GM12878 (cell line): Measurements from ENCODE around the gene PRH2. TPM values are rescaled to one million over a fixed set of nuclear protein-coding genes. Genes with fewer than 3 reads are reported as not detected.

Experiments used
- ATAC-seq: fragments of 200-7000 bp; cut with Tn5 transposase; 3 replicates; pipeline ENCODE4 v1.9.1; 2020; ENCODE audit warnings: mild to moderate bottlenecking, moderate library complexity
- BruUV-seq: library from RNA; stranded (reverse); fragments of 400-500 nt; replicated peaks from 2 replicates; lab custom pipeline; 2021; lab: Mats Ljungman, UMichigan
- CTCF ChIA-PET: fragments of 300-600 bp; sonication (Branson Sonifier 250); formaldehyde crosslinking; extraction: SDS; loops from one replicate; lab custom pipeline; 2021; ENCODE audit warnings: inconsistent platforms; lab: Yijun Ruan, JAX
- POLR2A ChIA-PET: fragments of 350-600 bp; formaldehyde crosslinking; extraction: SDS; loops from one replicate; lab custom pipeline; 2021; ENCODE audit warnings: inconsistent platforms; lab: Charles Lee
- RAD21 ChIA-PET: fragments of 300-600 bp; sonication (Branson Sonifier 250); formaldehyde crosslinking; loops from one replicate; lab custom pipeline; 2023; ENCODE audit warnings: antibody characterized with exemption; ENCODE audit not compliant: unreplicated experiment; lab: Charles Lee
- SMC1A ChIA-PET: fragments of 300-600 bp; sonication (Branson Sonifier 250); formaldehyde crosslinking; loops from one replicate; lab custom pipeline; 2023; ENCODE audit not compliant: unreplicated experiment, uncharacterized antibody; lab: Charles Lee
- DNase-seq: peaks from one replicate; pipeline ENCODE4 v3.0.0-alpha.2; 2011; ENCODE audit warnings: low read depth, low spot score
- FAIRE-seq: peaks from 3 replicates; lab custom pipeline; 2011; peaks lifted over from hg19 to GRCh38; lab: Jason Lieb, UNC
- H2AFZ ChIP-seq: 2 replicates; pipeline ENCODE4 v1.6.0; 2011; ENCODE audit warnings: low read depth, low read length, control low read depth; ENCODE audit not compliant: control insufficient read depth
- H3K27ac ChIP-seq: 2 replicates; pipeline ENCODE4 v1.5.1; 2011; ENCODE audit warnings: control low read depth; ENCODE audit not compliant: control insufficient read depth, insufficient read depth
- H3K27me3 ChIP-seq, 2 experiments: replicated peaks in 1 of 2; 2 replicates each; pipeline versions ENCODE4 v1.6.0 to v1.6.1; 2011; ENCODE audit warnings: low read length in 1 of 2; ENCODE audit not compliant: control insufficient read depth in 2 of 2, insufficient read depth in 2 of 2
- H3K36me3 ChIP-seq, 2 experiments: 2 replicates each; pipeline ENCODE4 v1.5.1; 2011; ENCODE audit warnings: low read length in 1 of 2; ENCODE audit not compliant: control insufficient read depth in 2 of 2, insufficient read depth in 2 of 2
- H3K4me1 ChIP-seq: 2 replicates; pipeline ENCODE4 v1.6.1; 2011; ENCODE audit warnings: mild to moderate bottlenecking, low read length, moderate library complexity, mixed read lengths; ENCODE audit not compliant: control insufficient read depth, insufficient read depth
- H3K4me2 ChIP-seq: 2 replicates; pipeline ENCODE4 v1.6.0; 2011; ENCODE audit warnings: control low read depth; ENCODE audit not compliant: control insufficient read depth, insufficient read depth
- H3K4me3 ChIP-seq: fragments of 200-600 bp; sonication (generic); 2 replicates; pipeline ENCODE4 v1.5.1; 2016
- H3K79me2 ChIP-seq: 2 replicates; pipeline ENCODE4 v1.6.0; 2011; ENCODE audit warnings: low read length; ENCODE audit not compliant: control insufficient read depth, insufficient read depth
- H3K9ac ChIP-seq: 2 replicates; pipeline ENCODE4 v1.8.0; 2011; ENCODE audit warnings: low read length, control low read depth, mixed read lengths; ENCODE audit not compliant: control insufficient read depth, insufficient read depth
- H3K9me3 ChIP-seq: replicated peaks from 3 replicates; pipeline ENCODE4 v1.5.1; 2011; ENCODE audit warnings: mild to moderate bottlenecking, low read length; ENCODE audit not compliant: control insufficient read depth, insufficient read depth
- H4K20me1 ChIP-seq: 2 replicates; pipeline ENCODE4 v1.6.0; 2011; ENCODE audit not compliant: control insufficient read depth, insufficient read depth
- CREB1 ChIP-seq: IDR thresholded peaks from 2 replicates; pipeline ENCODE4 v1.6.1; 2012; ENCODE audit warnings: low read depth, mild to moderate bottlenecking, inconsistent platforms
- FOXM1 ChIP-seq: IDR thresholded peaks from 2 replicates; pipeline ENCODE4 v1.6.1; 2012; ENCODE audit warnings: low read depth, mild to moderate bottlenecking, inconsistent platforms, low read length, moderate library complexity
- NRF1 ChIP-seq: conservative IDR thresholded peaks from 2 replicates; pipeline ENCODE4 v1.6.1; 2011; ENCODE audit warnings: mild to moderate bottlenecking, low read depth, low read length, improper control_type of control experiment
- RAD21 ChIP-seq: IDR thresholded peaks from 2 replicates; pipeline ENCODE4 v1.6.1; 2011; ENCODE audit warnings: mild to moderate bottlenecking, low read depth, low read length, moderate library complexity; ENCODE audit not compliant: insufficient read depth
- SIX5 ChIP-seq: IDR thresholded peaks from 2 replicates; pipeline ENCODE4 v1.6.1; 2011; ENCODE audit warnings: mild to moderate bottlenecking, low read depth, low read length, moderate library complexity; ENCODE audit not compliant: severe bottlenecking
- SREBF2 ChIP-seq: IDR thresholded peaks from 2 replicates; pipeline ENCODE4 v1.6.1; 2012; ENCODE audit warnings: mild to moderate bottlenecking, low read length
- SUZ12 ChIP-seq: fragments of 200-600 bp; sonication (generic); IDR thresholded peaks from one replicate; pipeline ENCODE4 v1.6.1; 2018; ENCODE audit warnings: antibody characterized with exemption, mild to moderate bottlenecking; ENCODE audit not compliant: unreplicated experiment
- TCF3 ChIP-seq: IDR thresholded peaks from 2 replicates; pipeline ENCODE4 v1.6.1; 2012; ENCODE audit warnings: low read depth, mild to moderate bottlenecking, low read length, borderline replicate concordance; ENCODE audit not compliant: insufficient read depth
- ZBED1 ChIP-seq: IDR thresholded peaks from 2 replicates; pipeline ENCODE4 v1.6.1; 2016; ENCODE audit warnings: borderline replicate concordance
- ZNF24 ChIP-seq: fragments of 450-650 bp; IDR thresholded peaks from 2 replicates; pipeline ENCODE4 v1.6.1; 2017; ENCODE audit warnings: antibody characterized with exemption, mild to moderate bottlenecking
- WGBS: methylation state at CpG from one replicate; pipeline ENCODE4 v1.1.6; 2016; ENCODE audit warnings: low lambda C conversion rate; ENCODE audit not compliant: insufficient replicate concordance, insufficient coverage; ENCODE audit errors: missing lambda C conversion rate; 5-methylcytosine and 5-hydroxymethylcytosine counted together
- in situ Hi-C: fragments of 300-500 bp; cut with MboI; formaldehyde crosslinking; loops from 9 replicates; pipeline ENCODE4 v1.14.3; 2018; ENCODE audit warnings: mixed read lengths
- intact Hi-C: fragments of 100-400 bp; cut with micrococcal nuclease; formaldehyde crosslinking; loops from one replicate; pipeline ENCODE4 v1.14.2; 2022; ENCODE audit not compliant: unreplicated experiment
- polyA plus RNA-seq, 11 experiments: library from polyadenylated mRNA; depleted of rRNA in 4 of 11; unstranded in 6 of 11; stranded (reverse) in 5 of 11; fragments of >200 nt; fragmentation: Nextera tagmentation in 4 of 11; fragmentation: Illumina TruSeq in 1 of 11; extraction: Ambion mirVana in 4 of 11; extraction: Trizol in 1 of 11; gene quantifications; 1 replicate in 1 of 11; 2 replicates in 10 of 11; pipeline versions ENCODE4 v1.2.1 to v1.2.3, GENCODE V29; 2011 to 2016; ENCODE audit warnings: inconsistent platforms in 2 of 11, missing spikeins in 2 of 11, low read depth in 1 of 11
- total RNA-seq, 4 experiments: library from RNA; depleted of rRNA in 3 of 4; stranded (reverse); fragments of >200 nt in 3 of 4; fragmentation: Illumina TruSeq in 1 of 4; extraction: Trizol in 1 of 4; gene quantifications; 2 replicates each; pipeline versions ENCODE4 v1.2.1 to v1.2.3, GENCODE V29; 2013 to 2021
- TF ChIP-seq, protein P1 (sequence below): IDR thresholded peaks from 2 replicates; pipeline ENCODE4 v1.6.1; 2012; ENCODE audit warnings: low read depth, low read length, improper control_type of control experiment
- TF ChIP-seq, protein P2 (sequence below): fragments of 450-650 bp; IDR thresholded peaks from 2 replicates; pipeline ENCODE4 v1.6.1; 2017; ENCODE audit warnings: mild to moderate bottlenecking, moderate library complexity

Gene PRH2
- total and polyA plus RNA-seq, 10 of the 15 experiments (the other 5 are each of a cell fraction or from before 2014, with no cell fraction given): 0.14 to 0.50 TPM; not detected in 8

DNA sequence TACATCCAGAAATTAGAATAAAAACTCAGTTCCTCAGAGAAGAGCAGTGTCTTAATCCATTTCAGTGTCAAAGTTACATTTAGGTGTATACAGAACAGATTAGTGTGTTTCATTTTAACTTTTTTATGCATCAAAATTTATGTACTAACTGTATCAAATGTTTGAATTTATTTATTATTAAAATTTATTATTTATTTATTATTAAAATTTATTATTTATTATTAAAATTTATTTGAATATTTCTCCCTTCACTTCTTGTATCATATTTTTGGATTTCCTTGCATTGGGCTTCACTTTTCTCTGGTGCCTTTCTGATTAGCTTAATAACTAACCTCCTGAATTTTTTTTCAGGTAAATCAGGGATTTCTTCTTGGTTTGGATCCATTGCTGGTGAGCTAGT lies 12.3 kb downstream of the PRH2 start:
- Histone ChIP-seq H3K9ac (no peak overlapping the region), H3K9me3 (no peaks in the 10 kb centered on the region; the same call in 2 of the 3 replicates)
- DNase-seq: no peak
- in situ Hi-C loops: no loop called here
- TF ChIP-seq NRF1 (no peak), SREBF2 (no peak)
- TF ChIP-seq, all 136 proteins: peak for 0
- Histone ChIP-seq H3K27ac (no peak overlapping the region), H3K4me2 (no peak overlapping the region), H3K27me3 (no peaks in the 10 kb centered on the region), H3K36me3 (no peaks in the 10 kb centered on the region), H3K4me1 (no peaks in the 10 kb centered on the region), H3K79me2 (no peaks in the 10 kb centered on the region), H3K4me3 (no peak overlapping the region), H2AFZ (no peak overlapping the region), H4K20me1 (no peaks in the 10 kb centered on the region)
- SMC1A ChIA-PET: interaction anchor here (0.8 to 1.2 kb wide), 2 partner anchors 8 to 10 kb away, joined by 3 read pairs; no protein-coding TSS in a partner anchor
- no peak for FAIRE-seq
- ATAC-seq: no peak
- POLR2A ChIA-PET: interaction anchor here (0.6 kb wide), 1 partner anchor 289 kb away, joined by 3 read pairs; no protein-coding TSS in a partner anchor
- RAD21 ChIA-PET: no interaction called here
- CTCF ChIA-PET: interaction anchor here (0.6 to 1.0 kb wide), 2 partner anchors 14 to 30 kb away, joined by 3 read pairs; no protein-coding TSS in a partner anchor
- no TSS peak for BruUV-seq
- intact Hi-C loops: no loop called here

- in situ Hi-C loops (no loop called here), intact Hi-C loops (no loop called here)
- 96% methylated on average over 4 of the region's 4 CpGs for WGBS
- Histone ChIP-seq H3K4me3 (no peak overlapping the region), H3K27me3 (no peaks in the 10 kb centered on the region), H3K9ac (no peak overlapping the region), H3K36me3 (no peaks in the 10 kb centered on the region), H3K4me2 (no peak overlapping the region), H3K9me3 (no peaks in the 10 kb centered on the region; the same call in 2 of the 3 replicates), H3K79me2 (no peaks in the 10 kb centered on the region), H2AFZ (no peak overlapping the region), H4K20me1 (no peaks in the 10 kb centered on the region), H3K4me1 (no peaks in the 10 kb centered on the region), H3K27ac (no peak overlapping the region)
- DNase-seq (peak; percentile 9), ATAC-seq (peak; percentile 24), FAIRE-seq (no peak)
- ChIA-PET CTCF (interaction anchor here (1.5 kb wide), 1 partner anchor 8 kb away, joined by 3 read pairs; no protein-coding TSS in a partner anchor), POLR2A (interaction anchor here (0.6 kb wide), 1 partner anchor 289 kb away, joined by 3 read pairs; no protein-coding TSS in a partner anchor), RAD21 (no interaction called here), SMC1A (interaction anchor here (0.5 to 2.1 kb wide), 5 partner anchors 9 to 236 kb away, joined by 3 to 7 read pairs (median 3); no protein-coding TSS in a partner anchor)
- BruUV-seq: no TSS peak
- TF ChIP-seq SIX5: no peak
- TF ChIP-seq TCF3: no peak
- TF ChIP-seq RAD21: no peak
- no peak for TF ChIP-seq CREB1
- no peak for TF ChIP-seq ZNF24
- TF ChIP-seq ZBED1: no peak
- TF ChIP-seq SUZ12: no peak
- TF ChIP-seq, protein P1, sequence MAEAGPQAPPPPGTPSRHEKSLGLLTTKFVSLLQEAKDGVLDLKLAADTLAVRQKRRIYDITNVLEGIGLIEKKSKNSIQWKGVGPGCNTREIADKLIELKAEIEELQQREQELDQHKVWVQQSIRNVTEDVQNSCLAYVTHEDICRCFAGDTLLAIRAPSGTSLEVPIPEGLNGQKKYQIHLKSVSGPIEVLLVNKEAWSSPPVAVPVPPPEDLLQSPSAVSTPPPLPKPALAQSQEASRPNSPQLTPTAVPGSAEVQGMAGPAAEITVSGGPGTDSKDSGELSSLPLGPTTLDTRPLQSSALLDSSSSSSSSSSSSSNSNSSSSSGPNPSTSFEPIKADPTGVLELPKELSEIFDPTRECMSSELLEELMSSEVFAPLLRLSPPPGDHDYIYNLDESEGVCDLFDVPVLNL: no peak
- TF ChIP-seq, protein P2, sequence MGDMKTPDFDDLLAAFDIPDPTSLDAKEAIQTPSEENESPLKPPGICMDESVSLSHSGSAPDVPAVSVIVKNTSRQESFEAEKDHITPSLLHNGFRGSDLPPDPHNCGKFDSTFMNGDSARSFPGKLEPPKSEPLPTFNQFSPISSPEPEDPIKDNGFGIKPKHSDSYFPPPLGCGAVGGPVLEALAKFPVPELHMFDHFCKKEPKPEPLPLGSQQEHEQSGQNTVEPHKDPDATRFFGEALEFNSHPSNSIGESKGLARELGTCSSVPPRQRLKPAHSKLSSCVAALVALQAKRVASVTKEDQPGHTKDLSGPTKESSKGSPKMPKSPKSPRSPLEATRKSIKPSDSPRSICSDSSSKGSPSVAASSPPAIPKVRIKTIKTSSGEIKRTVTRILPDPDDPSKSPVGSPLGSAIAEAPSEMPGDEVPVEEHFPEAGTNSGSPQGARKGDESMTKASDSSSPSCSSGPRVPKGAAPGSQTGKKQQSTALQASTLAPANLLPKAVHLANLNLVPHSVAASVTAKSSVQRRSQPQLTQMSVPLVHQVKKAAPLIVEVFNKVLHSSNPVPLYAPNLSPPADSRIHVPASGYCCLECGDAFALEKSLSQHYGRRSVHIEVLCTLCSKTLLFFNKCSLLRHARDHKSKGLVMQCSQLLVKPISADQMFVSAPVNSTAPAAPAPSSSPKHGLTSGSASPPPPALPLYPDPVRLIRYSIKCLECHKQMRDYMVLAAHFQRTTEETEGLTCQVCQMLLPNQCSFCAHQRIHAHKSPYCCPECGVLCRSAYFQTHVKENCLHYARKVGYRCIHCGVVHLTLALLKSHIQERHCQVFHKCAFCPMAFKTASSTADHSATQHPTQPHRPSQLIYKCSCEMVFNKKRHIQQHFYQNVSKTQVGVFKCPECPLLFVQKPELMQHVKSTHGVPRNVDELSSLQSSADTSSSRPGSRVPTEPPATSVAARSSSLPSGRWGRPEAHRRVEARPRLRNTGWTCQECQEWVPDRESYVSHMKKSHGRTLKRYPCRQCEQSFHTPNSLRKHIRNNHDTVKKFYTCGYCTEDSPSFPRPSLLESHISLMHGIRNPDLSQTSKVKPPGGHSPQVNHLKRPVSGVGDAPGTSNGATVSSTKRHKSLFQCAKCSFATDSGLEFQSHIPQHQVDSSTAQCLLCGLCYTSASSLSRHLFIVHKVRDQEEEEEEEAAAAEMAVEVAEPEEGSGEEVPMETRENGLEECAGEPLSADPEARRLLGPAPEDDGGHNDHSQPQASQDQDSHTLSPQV: no peak
- TF ChIP-seq FOXM1: no peak
These were observed 13.0 kb downstream of the PRH2 start for GRCh38 chr12:10941916-10942607.
